Activated CD8-positive, alpha-beta memory T cell treated with anti-CD3 and anti-CD28 coated beads, Interleukin-2, amount 10 ng/mL, durations not matched to agents 7 days and 5 days (primary cell): Measurements from ENCODE around the gene BLTP3B. TPM values are rescaled to one million over a fixed set of nuclear protein-coding genes. Genes with fewer than 3 reads are reported as not detected.

Experiments
- ATAC-seq: fragments of 150-1000 bp; cut with Tn5 transposase; one replicate; pipeline ENCODE4 v1.10.0; 2021; ENCODE audit warnings: moderate library complexity
- CTCF ChIA-PET: fragments of 350-600 bp; sonication (Branson Sonifier 250); formaldehyde crosslinking; loops from one replicate; lab custom pipeline; 2021; ENCODE audit warnings: antibody characterized with exemption; lab: Charles Lee
- DNase-seq: peaks from one replicate; pipeline ENCODE4 v3.0.0-alpha.2; 2020
- H3K27ac Mint-ChIP-seq: one replicate; pipeline ENCODE4 v1.8.0; 2021; ENCODE audit warnings: mild to moderate bottlenecking, mixed read lengths
- H3K27me3 Mint-ChIP-seq: one replicate; pipeline ENCODE4 v1.8.0; 2021; ENCODE audit warnings: mixed read lengths
- H3K36me3 Mint-ChIP-seq: one replicate; pipeline ENCODE4 v1.8.0; 2021; ENCODE audit warnings: mild to moderate bottlenecking, mixed read lengths
- H3K4me1 Mint-ChIP-seq: one replicate; pipeline ENCODE4 v1.8.0; 2021; ENCODE audit warnings: mixed read lengths
- H3K4me3 Mint-ChIP-seq: one replicate; pipeline ENCODE4 v1.8.0; 2021; ENCODE audit warnings: mild to moderate bottlenecking, moderate library complexity, mixed read lengths
- H3K9me3 Mint-ChIP-seq: one replicate; pipeline ENCODE4 v1.8.0; 2022; ENCODE audit warnings: low read depth, mixed read lengths
- total RNA-seq, 2 experiments: library from RNA; stranded (reverse); gene quantifications; one replicate each; pipeline ENCODE4 v1.2.3, GENCODE V29; 2021

Gene BLTP3B
- total RNA-seq, 2 experiments from 2014 or later = 36.4 to 42.0 TPM

DNA sequence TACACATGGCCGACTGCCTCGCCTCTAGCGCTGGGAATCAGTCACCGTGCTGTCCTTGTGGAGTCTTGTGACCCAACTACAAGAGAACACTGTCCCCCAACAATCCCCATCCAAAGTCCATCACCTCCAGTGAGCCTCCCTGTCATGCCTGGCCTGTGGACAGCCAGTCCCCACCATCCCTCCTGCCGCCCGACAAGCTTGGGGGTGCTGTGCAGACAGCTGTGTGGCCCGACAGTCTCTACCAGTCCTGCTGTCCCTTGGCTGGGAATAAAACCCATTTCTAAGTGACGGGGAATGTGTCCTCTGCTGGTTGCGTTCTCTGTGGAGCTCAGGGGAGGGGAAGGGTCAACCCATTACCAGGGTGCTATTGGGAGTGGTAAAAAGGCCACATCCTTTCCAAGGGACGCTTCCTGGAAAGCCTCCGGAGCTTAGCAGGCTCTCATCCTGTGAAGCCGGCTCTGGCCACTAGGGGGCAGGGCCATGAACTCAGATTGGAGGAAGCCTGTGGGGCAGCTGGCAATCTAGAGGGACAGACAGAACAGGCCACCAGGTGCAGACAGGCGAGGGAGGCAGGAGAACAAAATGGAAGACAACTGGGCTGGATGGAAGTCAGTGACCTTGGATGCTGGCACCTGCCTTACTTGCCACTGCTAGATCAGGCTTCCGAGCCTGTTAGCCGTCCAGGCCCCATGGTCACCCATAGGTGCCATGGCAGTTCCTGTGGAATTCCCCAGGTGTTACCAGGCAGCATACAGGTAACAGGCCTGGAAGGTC lies 12.0 kb upstream of the BLTP3B start:
- Mint-ChIP-seq H3K9me3 (no peaks in the 10 kb centered on the region), H3K4me1 (peaks cover 11% of the 10 kb centered on the region), H3K27ac (no peak overlapping the region), H3K27me3 (no peaks in the 10 kb centered on the region), H3K4me3 (no peak overlapping the region), H3K36me3 (peaks cover 3% of the 10 kb centered on the region)
- ATAC-seq = peak; percentile 79
- CTCF ChIA-PET = interaction anchor here (0.6 to 3.6 kb wide), 20 partner anchors 8 to 254 kb away, joined by 3 to 41 read pairs (median 3); partner anchors contain the start of gene BLTP3B
- peak; percentile 82 for DNase-seq

DNA sequence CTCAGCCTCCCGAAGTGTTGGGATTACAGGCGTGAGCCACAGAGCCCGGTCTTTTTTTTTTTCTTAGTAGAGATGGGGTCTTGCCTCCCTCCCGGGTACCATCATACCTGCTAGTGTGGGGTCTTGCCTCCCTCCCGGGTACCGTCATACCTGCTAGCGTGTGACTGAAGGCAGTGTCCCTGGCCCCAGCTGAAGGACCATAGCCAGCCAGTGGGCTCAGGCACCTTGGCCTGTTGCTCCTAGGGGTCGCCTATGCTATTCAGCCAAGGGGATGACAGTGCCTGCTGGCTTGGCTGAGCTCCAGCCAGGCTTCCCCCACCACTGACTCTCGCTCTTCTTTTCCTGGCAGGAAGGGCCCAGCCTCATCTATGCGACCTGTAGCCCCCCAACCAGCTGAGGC lies 10.5 kb upstream of the BLTP3B start:
- H3K4me3 Mint-ChIP-seq = no peak overlapping the region
- CTCF ChIA-PET = interaction anchor here (1.5 to 3.6 kb wide), 3 partner anchors 9 to 30 kb away, joined by 3 to 41 read pairs (median 27); partner anchors contain the start of gene BLTP3B
- ATAC-seq (no peak), DNase-seq (no peak)
- H3K4me1 Mint-ChIP-seq = peaks cover 11% of the 10 kb centered on the region
- no peak overlapping the region for H3K27ac Mint-ChIP-seq
- no peaks in the 10 kb centered on the region for H3K36me3 Mint-ChIP-seq
- H3K27me3 Mint-ChIP-seq = no peaks in the 10 kb centered on the region
- H3K9me3 Mint-ChIP-seq = no peaks in the 10 kb centered on the region

DNA sequence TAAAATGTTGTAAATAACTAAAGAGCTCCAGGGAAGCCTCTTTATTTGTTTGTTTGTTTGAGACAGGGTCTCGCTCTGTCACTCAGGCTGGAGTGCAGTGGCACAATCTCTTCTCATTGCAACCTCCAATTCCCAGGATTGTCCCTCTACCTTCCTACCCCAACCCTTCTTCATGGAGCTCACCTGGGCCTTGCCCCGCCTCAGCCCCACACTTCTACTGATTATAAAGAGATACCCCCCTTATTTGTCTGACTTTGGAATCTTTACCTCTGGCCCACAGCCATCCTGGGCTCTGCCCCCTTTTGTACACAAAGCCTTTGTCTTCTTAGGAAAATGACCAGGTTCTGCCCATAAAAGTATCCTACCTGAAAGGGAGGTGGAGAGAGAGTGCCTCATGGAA lies 9.1 kb upstream of the BLTP3B start:
- Mint-ChIP-seq H3K9me3 (no peaks in the 10 kb centered on the region), H3K27me3 (no peaks in the 10 kb centered on the region), H3K36me3 (no peaks in the 10 kb centered on the region), H3K27ac (no peak overlapping the region), H3K4me1 (peaks cover 11% of the 10 kb centered on the region), H3K4me3 (no peak overlapping the region)
- DNase-seq (no peak), ATAC-seq (no peak)
- CTCF ChIA-PET = interaction anchor here (0.6 kb wide), 1 partner anchor 48 kb away, joined by 3 read pairs; no protein-coding TSS in a partner anchor

DNA sequence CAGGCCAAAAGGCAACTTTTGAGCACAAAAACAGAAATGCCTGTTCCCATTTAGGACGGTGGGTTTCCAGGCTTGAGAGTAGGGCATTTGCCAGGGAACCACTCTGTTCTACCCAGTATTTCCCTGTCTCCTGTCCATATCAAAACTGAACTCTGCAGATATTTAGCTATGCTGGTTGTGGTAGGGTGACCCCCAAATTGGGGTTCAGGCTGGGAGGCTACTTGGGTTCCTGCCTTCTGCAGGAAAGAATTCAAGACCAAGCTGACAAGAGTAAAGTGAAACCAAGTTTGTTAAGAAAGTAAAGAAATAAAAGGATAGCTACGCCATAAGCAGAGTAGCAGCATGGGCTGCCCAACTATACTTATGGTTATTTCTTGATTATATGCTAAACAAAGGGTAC lies 3.6 kb upstream of the BLTP3B start:
- Mint-ChIP-seq H3K27ac (no peak overlapping the region), H3K9me3 (no peaks in the 10 kb centered on the region), H3K36me3 (peaks cover 4% of the 10 kb centered on the region), H3K4me1 (peaks cover 10% of the 10 kb centered on the region), H3K4me3 (no peak overlapping the region), H3K27me3 (no peaks in the 10 kb centered on the region)
- no peak for ATAC-seq
- no peak for DNase-seq
- CTCF ChIA-PET = interaction anchor here (1.5 to 2.4 kb wide), 2 partner anchors 9 to 17 kb away, joined by 6 to 8 read pairs; no protein-coding TSS in a partner anchor

DNA sequence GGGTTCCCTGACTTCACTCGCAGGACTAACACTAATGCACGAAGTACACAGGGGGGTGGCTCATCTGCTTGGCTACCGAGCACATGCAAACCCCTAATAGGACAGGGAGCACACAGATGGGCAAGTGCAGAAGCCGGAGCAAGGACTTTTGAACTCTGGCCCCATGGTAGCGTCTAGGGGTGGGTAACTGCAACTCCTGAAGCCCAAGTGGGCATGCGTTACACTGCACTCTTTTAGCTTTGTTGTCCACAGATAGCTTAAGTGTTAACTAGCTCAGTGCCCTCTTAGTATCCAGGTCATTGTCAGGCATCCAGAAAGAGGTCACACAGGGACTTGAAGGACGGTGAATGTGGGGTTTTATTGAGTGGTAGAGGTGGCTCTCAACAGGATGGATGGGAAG lies 3.0 kb upstream of the BLTP3B start:
- DNase-seq (no peak), ATAC-seq (no peak)
- Mint-ChIP-seq H3K9me3 (no peaks in the 10 kb centered on the region), H3K27ac (no peak overlapping the region), H3K4me1 (peaks cover 13% of the 10 kb centered on the region), H3K4me3 (no peak overlapping the region), H3K36me3 (peaks cover 6% of the 10 kb centered on the region), H3K27me3 (no peaks in the 10 kb centered on the region)
- CTCF ChIA-PET = interaction anchor here (0.9 to 3.0 kb wide), 4 partner anchors 9 to 25 kb away, joined by 3 to 27 read pairs (median 7); no protein-coding TSS in a partner anchor

DNA sequence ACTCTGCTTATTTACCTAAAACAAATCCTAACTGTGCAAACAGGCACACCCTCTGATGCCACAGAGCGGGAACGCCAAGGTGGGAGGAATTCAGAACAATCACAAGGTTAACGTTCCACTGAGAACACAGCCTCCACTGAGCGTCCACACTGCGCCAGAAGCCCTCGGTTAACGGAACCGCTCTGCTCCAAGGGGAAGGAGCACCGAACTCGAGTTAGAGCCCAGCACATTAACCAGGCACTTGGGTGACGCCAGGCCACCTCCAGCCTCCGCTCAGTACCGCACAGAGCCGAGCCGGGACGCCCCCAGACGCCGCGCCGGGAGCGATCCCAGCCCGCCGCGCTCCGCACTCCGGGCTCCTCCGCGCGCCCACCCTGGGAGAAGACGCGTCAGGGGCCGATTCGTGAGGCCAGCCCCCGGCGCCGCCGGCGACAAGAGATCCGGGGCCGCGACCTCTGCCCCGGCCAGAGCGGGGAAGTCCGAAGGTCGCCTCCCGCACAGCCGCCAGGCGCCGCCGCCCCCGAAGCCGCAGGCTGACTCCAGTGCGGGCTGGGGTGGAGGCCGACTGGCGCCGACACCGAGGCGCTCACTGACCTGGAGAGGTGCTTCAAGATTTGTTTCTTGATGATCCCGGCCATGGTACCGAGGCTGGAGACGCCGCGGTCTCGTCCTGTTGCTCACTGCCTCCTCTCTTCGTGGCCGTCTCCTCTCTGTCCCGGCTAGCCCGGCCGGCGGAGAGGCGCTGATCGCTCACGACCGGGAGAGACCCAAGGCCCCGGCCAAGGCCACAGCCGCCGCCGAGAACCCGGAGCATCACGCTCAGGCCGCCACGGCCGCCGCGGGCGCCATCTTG lies 450 bp downstream of the BLTP3B start:
- Mint-ChIP-seq H3K4me1 (peaks cover 43% of the 10 kb centered on the region), H3K9me3 (no peaks in the 10 kb centered on the region), H3K36me3 (peaks cover 7% of the 10 kb centered on the region), H3K27me3 (no peaks in the 10 kb centered on the region), H3K4me3 (peak overlapping the region; percentile 94), H3K27ac (peak overlapping the region; percentile 97)
- DNase-seq = peak; percentile 68
- ATAC-seq = peak; percentile 51
- CTCF ChIA-PET = interaction anchor here (3.0 kb wide), 1 partner anchor 12 kb away, joined by 27 read pairs; no protein-coding TSS in a partner anchor

DNA sequence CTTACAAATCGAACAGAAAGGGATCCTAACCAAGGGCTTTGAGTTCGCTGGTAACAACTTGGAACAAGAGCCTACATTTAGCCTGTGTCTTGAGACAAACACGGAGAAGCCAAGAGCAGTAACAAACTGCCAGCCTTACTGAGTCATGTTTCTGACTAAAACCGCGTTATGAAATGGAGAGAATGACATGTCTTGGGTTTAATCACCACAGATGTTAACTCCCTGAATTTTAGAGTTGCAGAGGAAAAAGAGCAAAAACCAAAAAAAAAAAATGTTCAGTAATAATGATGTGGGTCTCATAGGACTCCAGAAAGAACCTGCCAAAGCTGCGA lies 1.0 kb downstream of the BLTP3B start:
- Mint-ChIP-seq H3K27me3 (no peaks in the 10 kb centered on the region), H3K4me3 (peak overlapping the region; percentile 94), H3K27ac (peak overlapping the region; percentile 97), H3K9me3 (no peaks in the 10 kb centered on the region), H3K4me1 (peaks cover 47% of the 10 kb centered on the region), H3K36me3 (peaks cover 10% of the 10 kb centered on the region)
- peak; percentile 65 for DNase-seq
- CTCF ChIA-PET = no interaction called here
- peak; percentile 63 for ATAC-seq

DNA sequence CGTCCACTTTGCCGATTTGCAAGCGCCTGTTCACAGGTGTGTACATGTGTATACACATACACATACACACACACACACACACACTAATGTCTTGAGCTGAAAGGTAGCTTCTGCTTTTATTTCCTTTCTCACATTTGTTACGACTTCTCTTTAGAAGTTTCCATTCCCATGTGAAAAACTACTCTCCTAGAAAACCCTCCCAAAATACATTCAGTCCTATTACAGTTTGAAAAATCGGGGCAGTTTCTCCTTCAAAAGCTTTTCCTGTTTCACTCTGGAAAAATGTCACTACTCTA lies 3.9 kb downstream of the BLTP3B start:
- Mint-ChIP-seq H3K4me1 (peaks cover 55% of the 10 kb centered on the region), H3K27me3 (no peaks in the 10 kb centered on the region), H3K4me3 (no peak overlapping the region), H3K9me3 (no peaks in the 10 kb centered on the region), H3K27ac (no peak overlapping the region), H3K36me3 (peaks cover 20% of the 10 kb centered on the region)
- ATAC-seq (no peak), DNase-seq (no peak)
- CTCF ChIA-PET = interaction anchor here (0.9 to 2.5 kb wide), 4 partner anchors 16 to 23 kb away, joined by 3 to 9 read pairs (median 5); no protein-coding TSS in a partner anchor

DNA sequence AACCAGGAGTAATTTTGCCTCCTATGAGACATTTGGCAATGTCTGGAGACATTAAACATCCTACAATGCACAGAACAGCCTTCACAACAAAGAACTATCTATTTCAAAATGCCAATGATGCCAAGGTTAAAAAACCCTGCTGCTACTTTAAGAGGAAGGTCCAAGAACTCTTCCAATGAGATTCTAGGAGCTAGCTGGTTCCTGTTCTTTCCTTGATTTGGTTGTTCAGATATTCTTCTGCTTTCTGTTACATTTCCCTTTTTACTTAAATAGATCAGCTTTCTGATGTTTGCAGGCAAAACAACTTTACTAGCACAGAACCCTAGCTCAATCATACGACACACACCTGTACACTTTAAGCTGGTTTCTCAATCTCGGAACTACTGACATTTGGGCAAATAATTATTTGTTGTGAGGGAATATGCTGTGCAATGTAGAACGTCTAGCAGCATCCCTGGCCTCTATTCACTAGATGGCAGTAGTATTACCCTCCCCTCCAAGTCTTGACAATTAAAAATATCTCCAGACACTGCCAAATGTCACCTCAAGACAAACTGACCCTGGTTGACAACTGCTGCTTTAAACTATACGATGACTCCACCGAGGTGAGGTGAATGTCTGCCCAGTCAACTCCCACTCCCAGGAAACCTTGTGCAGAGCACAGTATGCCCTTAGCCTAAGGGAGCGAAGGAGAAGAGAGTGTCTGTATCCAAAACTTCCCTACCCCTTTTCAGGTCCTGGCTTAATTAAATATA lies 4.4 kb downstream of the BLTP3B start:
- no peaks in the 10 kb centered on the region for H3K27me3 Mint-ChIP-seq
- no peak for ATAC-seq
- no peak overlapping the region for H3K4me3 Mint-ChIP-seq
- peaks cover 22% of the 10 kb centered on the region for H3K36me3 Mint-ChIP-seq
- no peak for DNase-seq
- CTCF ChIA-PET = interaction anchor here (0.7 to 2.5 kb wide), 4 partner anchors 16 to 62 kb away, joined by 3 to 9 read pairs (median 3); partner anchors contain the start of gene ACTR6
- peak overlapping the region; percentile 4 for H3K27ac Mint-ChIP-seq
- no peaks in the 10 kb centered on the region for H3K9me3 Mint-ChIP-seq
- H3K4me1 Mint-ChIP-seq = peaks cover 56% of the 10 kb centered on the region

DNA sequence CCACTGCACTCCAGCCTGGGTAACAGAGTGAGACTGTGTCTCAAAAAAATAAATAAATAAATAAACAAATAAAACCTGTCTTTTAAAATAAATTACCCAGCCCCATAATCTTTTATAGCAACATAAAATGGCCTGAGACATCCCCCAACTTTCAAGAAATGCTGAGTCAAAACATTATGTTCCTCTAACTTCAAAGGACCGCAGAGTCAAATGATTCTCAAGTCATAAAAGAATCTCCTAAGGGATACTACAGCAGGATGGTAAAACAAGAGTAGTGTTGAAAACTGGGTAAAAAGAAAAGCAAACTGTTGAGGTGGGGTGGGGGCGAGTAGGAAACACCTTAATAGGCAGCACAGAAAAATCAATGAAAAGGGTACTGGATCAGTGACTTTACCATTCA lies 9.5 kb downstream of the BLTP3B start:
- Mint-ChIP-seq H3K27me3 (no peaks in the 10 kb centered on the region), H3K4me3 (no peak overlapping the region), H3K4me1 (peaks cover 40% of the 10 kb centered on the region), H3K36me3 (peaks cover 23% of the 10 kb centered on the region), H3K9me3 (no peaks in the 10 kb centered on the region), H3K27ac (no peak overlapping the region)
- ATAC-seq (no peak), DNase-seq (no peak)
- CTCF ChIA-PET = no interaction called here

DNA sequence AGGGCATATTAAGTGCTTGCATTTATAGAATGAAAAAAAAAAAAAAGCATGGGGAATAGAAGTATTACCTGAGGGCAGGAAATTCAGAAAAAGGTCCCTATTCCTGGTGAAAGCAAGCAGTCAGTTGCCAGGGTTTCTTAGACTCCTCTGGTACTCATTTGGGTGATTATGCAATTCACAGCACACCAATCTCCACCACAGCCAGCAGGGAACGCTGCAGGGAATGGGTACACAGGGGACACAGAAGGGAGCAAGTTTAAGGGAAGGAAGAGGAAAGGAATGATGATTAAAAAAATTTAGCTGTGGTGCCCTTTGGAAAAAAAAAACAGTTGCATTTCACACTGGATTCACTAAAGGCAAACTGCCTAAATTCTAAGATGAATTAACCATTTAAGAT lies 14.2 kb downstream of the BLTP3B start:
- Mint-ChIP-seq H3K9me3 (no peaks in the 10 kb centered on the region), H3K4me1 (peaks cover 22% of the 10 kb centered on the region), H3K27me3 (no peaks in the 10 kb centered on the region), H3K36me3 (peaks cover 13% of the 10 kb centered on the region), H3K4me3 (no peak overlapping the region), H3K27ac (no peak overlapping the region)
- CTCF ChIA-PET = interaction anchor here (1.4 kb wide), 1 partner anchor 8 kb away, joined by 4 read pairs; no protein-coding TSS in a partner anchor
- no peak for DNase-seq
- ATAC-seq = no peak

DNA sequence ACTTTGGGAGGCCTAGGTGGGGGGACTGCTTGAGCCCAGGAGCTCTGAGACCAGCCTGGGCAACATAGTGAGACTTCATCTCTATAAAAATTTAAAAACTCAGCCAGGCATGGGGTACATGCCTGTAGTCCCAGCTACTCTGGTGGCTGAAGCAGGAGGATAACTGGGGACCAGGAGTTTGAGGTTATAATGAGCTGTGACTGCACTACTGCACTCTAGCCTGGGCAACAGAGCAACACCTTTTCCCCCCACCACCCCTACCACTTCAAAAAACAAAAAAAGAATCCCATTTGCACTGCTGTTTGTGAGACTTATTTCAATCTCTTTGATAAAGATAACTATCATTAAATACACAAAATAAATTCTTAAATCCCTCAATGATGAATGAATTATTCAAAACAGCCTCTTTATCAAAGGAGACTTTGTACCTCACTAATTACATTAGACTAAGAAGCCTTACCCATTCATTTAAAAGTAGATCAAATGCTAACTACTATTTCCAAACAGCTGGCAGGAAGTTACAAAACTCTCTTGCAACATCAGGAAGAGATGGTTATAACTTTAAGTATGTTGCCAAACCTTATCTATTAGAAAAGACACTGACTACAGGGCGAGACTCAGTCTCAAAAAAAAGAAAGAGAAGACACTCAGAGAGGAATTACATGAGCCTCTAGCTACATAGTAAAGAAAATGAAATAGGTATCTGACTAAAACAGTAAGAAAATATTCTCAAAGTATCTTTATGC lies 14.7 kb downstream of the BLTP3B start:
- Mint-ChIP-seq H3K4me3 (no peak overlapping the region), H3K27me3 (no peaks in the 10 kb centered on the region), H3K36me3 (peaks cover 9% of the 10 kb centered on the region), H3K4me1 (peaks cover 17% of the 10 kb centered on the region), H3K27ac (peak overlapping the region; percentile 59), H3K9me3 (no peaks in the 10 kb centered on the region)
- ATAC-seq = peak; percentile 27
- DNase-seq = no peak
- CTCF ChIA-PET = interaction anchor here (1.4 kb wide), 1 partner anchor 9 kb away, joined by 4 read pairs; no protein-coding TSS in a partner anchor
